HCT116 (cell line): ENCODE data around the gene DLEC1. TPM values are rescaled to one million over a fixed set of nuclear protein-coding genes. Genes with fewer than 3 reads are reported as not detected.

Experiments used
- ATAC-seq: fragments of 200-7000 bp; cut with Tn5 transposase; 2 replicates; pipeline ENCODE4 v1.9.1; 2020; ENCODE audit warnings: mild to moderate bottlenecking, moderate library complexity
- BruUV-seq: library from RNA; stranded (reverse); fragments of 400-500 nt; replicated peaks from 2 replicates; lab custom pipeline; 2021; lab: Mats Ljungman, UMichigan
- CTCF ChIA-PET: fragments of 300-600 bp; sonication (Branson Sonifier 250); formaldehyde crosslinking; loops from one replicate; lab custom pipeline; 2021; ENCODE audit warnings: antibody characterized with exemption; lab: Charles Lee
- POLR2A ChIA-PET: fragments of 300-600, 350-600 bp; sonication (Branson Sonifier 250); formaldehyde crosslinking; loops from one replicate; lab custom pipeline; 2021; ENCODE audit warnings: antibody characterized with exemption; lab: Charles Lee
- RAD21 ChIA-PET, 2 experiments: fragments of 300-600 bp; sonication (Branson Sonifier 250); formaldehyde crosslinking; loops; one replicate each; lab custom pipeline; 2023; ENCODE audit warnings: low total read pairs in 2 of 2; ENCODE audit not compliant: uncharacterized antibody in 2 of 2, unreplicated experiment in 2 of 2, low non-redundant PET in 1 of 2; lab: Charles Lee
- DNase-seq: peaks from one replicate; pipeline ENCODE4 v3.0.0-alpha.2; 2010; ENCODE audit warnings: low read depth, low spot score
- H2AFZ ChIP-seq: fragments of 200-600 bp; shearing (Covaris generic), sonication (generic); 2 replicates; pipeline ENCODE4 v1.6.1; 2017; ENCODE audit warnings: low read depth, mixed run types, mixed read lengths, antibody characterized with exemption, low read length; ENCODE audit not compliant: poor library complexity, severe bottlenecking
- H3K27ac ChIP-seq: 2 replicates; pipeline ENCODE4 v1.5.1; 2012; ENCODE audit warnings: low read depth, low read length
- H3K27me3 ChIP-seq: fragments of 200-600 bp; sonication (generic); 2 replicates; pipeline ENCODE4 v1.6.1; 2016; ENCODE audit warnings: mixed run types, low read length, mixed read lengths; ENCODE audit not compliant: insufficient read depth
- H3K36me3 ChIP-seq, 2 experiments: fragments of 200-500 bp in 1 of 2; fragments of 200-600 bp in 1 of 2; sonication (Bioruptor generic) in 1 of 2; sonication (generic) in 1 of 2; 2 replicates each; pipeline versions ENCODE4 v1.5.1 to v1.6.1; 2014 to 2016; ENCODE audit warnings: low read length in 2 of 2, inconsistent platforms in 1 of 2, mixed read lengths in 1 of 2, mixed run types in 1 of 2; ENCODE audit not compliant: insufficient read depth in 2 of 2, control insufficient read depth in 1 of 2
- H3K4me1 ChIP-seq, 2 experiments: fragments of 200-600 bp in 1 of 2; sonication (generic) in 1 of 2; 2 replicates each; pipeline versions ENCODE4 v1.5.1 to v1.6.1; 2012 to 2017; ENCODE audit warnings: low read length in 2 of 2, inconsistent platforms in 1 of 2, mild to moderate bottlenecking in 1 of 2, mixed read lengths in 1 of 2, mixed run types in 1 of 2, moderate library complexity in 1 of 2; ENCODE audit not compliant: insufficient read depth in 2 of 2, control insufficient read depth in 1 of 2
- H3K4me2 ChIP-seq: fragments of 200-600 bp; sonication (generic); 2 replicates; pipeline ENCODE4 v1.6.1; 2017; ENCODE audit warnings: mixed run types, low read length, mixed read lengths
- H3K4me3 ChIP-seq, 2 experiments: fragments of 200-600 bp in 1 of 2; sonication (generic) in 1 of 2; replicated peaks in 1 of 2; 2 replicates each; pipeline ENCODE4 v1.5.1; 2011 to 2016; ENCODE audit warnings: low read length in 2 of 2, control low read depth in 1 of 2, low read depth in 1 of 2, mild to moderate bottlenecking in 1 of 2, mixed read lengths in 1 of 2, mixed run types in 1 of 2
- H3K79me2 ChIP-seq: fragments of 200-600 bp; sonication (generic); 2 replicates; pipeline ENCODE4 v1.6.1; 2017; ENCODE audit warnings: mild to moderate bottlenecking, mixed run types, low read length, moderate library complexity, mixed read lengths; ENCODE audit not compliant: insufficient read depth
- H3K9ac ChIP-seq: fragments of 200-600 bp; sonication (generic); 2 replicates; pipeline ENCODE4 v1.6.1; 2016; ENCODE audit warnings: low read length, mixed read lengths
- H3K9me2 ChIP-seq: fragments of 200-600 bp; sonication (generic), shearing (Covaris generic); 2 replicates; pipeline ENCODE4 v1.6.1; 2017; ENCODE audit warnings: mixed run types, mild to moderate bottlenecking, moderate library complexity; ENCODE audit not compliant: insufficient read depth
- H3K9me3 ChIP-seq, 2 experiments: fragments of 200-500 bp in 1 of 2; fragments of 200-600 bp in 1 of 2; sonication (Bioruptor generic) in 1 of 2; sonication (generic) in 1 of 2; 2 replicates each; pipeline ENCODE4 v1.6.1; 2014 to 2017; ENCODE audit warnings: low read length in 2 of 2, mixed read lengths in 2 of 2, inconsistent platforms in 1 of 2, low read depth in 1 of 2, mild to moderate bottlenecking in 1 of 2, mixed run types in 1 of 2, moderate library complexity in 1 of 2; ENCODE audit not compliant: control insufficient read depth in 1 of 2, insufficient read depth in 1 of 2
- H4K20me1 ChIP-seq: fragments of 200-600 bp; sonication (generic), shearing (Covaris generic); 2 replicates; pipeline ENCODE4 v1.6.1; 2017; ENCODE audit warnings: mixed run types, mild to moderate bottlenecking, moderate library complexity; ENCODE audit not compliant: insufficient read depth
- CBX3 ChIP-seq: IDR thresholded peaks from 2 replicates; pipeline ENCODE4 v1.6.1; 2012; ENCODE audit warnings: low read depth
- CEBPB ChIP-seq: IDR thresholded peaks from 2 replicates; pipeline ENCODE4 v1.6.1; 2012; ENCODE audit warnings: low read depth
- ELF1 ChIP-seq: IDR thresholded peaks from 2 replicates; pipeline ENCODE4 v1.6.1; 2012; ENCODE audit warnings: low read depth, borderline replicate concordance
- EZH2 ChIP-seq: fragments of 200-600 bp; sonication (generic); IDR thresholded peaks from 2 replicates; pipeline ENCODE4 v1.6.1; 2017; ENCODE audit warnings: antibody characterized with exemption, mixed run types
- EZH2phosphoT487 ChIP-seq: fragments of 200-600 bp; IDR thresholded peaks from 2 replicates; pipeline ENCODE4 v1.6.1; 2018; ENCODE audit warnings: antibody characterized with exemption, borderline replicate concordance
- JUND ChIP-seq: IDR thresholded peaks from 2 replicates; pipeline ENCODE4 v1.6.1; 2012
- POLR2A ChIP-seq: IDR thresholded peaks from 2 replicates; pipeline ENCODE4 v1.7.0; 2011; ENCODE audit warnings: borderline replicate concordance; ENCODE audit not compliant: insufficient read depth, insufficient read length; ENCODE audit errors: extremely low read depth
- SRF ChIP-seq: IDR thresholded peaks from 2 replicates; pipeline ENCODE4 v1.6.1; 2012; ENCODE audit warnings: low read depth
- YY1 ChIP-seq: IDR thresholded peaks from 2 replicates; pipeline ENCODE4 v1.6.1; 2011; ENCODE audit warnings: low read length, low read depth, moderate library complexity, mild to moderate bottlenecking; ENCODE audit not compliant: insufficient replicate concordance; ENCODE audit errors: extremely low read depth
- ZFX ChIP-seq: fragments of 450-650 bp; IDR thresholded peaks from 2 replicates; pipeline ENCODE4 v1.6.1; 2017
- intact Hi-C: fragments of 100-400 bp; cut with micrococcal nuclease; formaldehyde crosslinking; loops from 2 replicates; pipeline ENCODE4 v1.10.0; 2022
- total RNA-seq: library from RNA; stranded (reverse); gene quantifications from one replicate; pipeline ENCODE4 v1.2.1, GENCODE V29; 2021; ENCODE audit not compliant: unreplicated experiment
- TF ChIP-seq, protein P1 (sequence below): IDR thresholded peaks from 2 replicates; pipeline ENCODE4 v1.6.1; 2012
- TF ChIP-seq, protein P2 (sequence below): IDR thresholded peaks from 2 replicates; pipeline ENCODE4 v1.6.1; 2012

Gene DLEC1
- total RNA-seq, 1 experiment from 2014 or later = 0.61 TPM

DNA sequence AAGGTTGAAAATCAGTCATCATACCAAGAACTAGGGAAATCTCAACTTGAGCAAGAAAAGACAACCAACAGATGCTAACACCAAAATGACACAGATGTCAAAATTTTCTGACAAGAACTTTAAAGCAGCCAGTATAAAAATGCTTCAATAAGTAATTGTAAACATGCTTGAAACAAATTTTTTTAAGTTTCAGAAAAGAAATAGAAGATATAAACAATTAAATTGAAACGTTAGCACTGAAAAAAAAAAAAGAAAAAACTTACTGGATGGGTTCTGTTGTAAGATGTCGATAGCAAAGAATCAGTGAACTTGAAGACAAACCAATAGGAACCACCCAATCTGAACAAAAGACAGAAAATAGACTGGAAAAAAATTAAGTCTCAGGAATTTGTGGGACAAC lies 107.5 kb downstream of the DLEC1 start:
- Histone ChIP-seq H3K9me2 (no peaks in the 10 kb centered on the region), H3K36me3 (0 out of 4 replicates have a peak, but pooled peaks cover 0 to under 1% of the 10 kb centered on the region in 2 experiments), H3K9ac (no peak overlapping the region)
- TF ChIP-seq JUND = no peak
- no peak for TF ChIP-seq POLR2A
- TF ChIP-seq YY1 = no peak
- no peak for TF ChIP-seq ZFX
- TF ChIP-seq ELF1 = no peak
- no peak for TF ChIP-seq CBX3
- TF ChIP-seq SRF = no peak
- TF ChIP-seq EZH2phosphoT487 = no peak
- TF ChIP-seq CEBPB = no peak
- TF ChIP-seq, protein P1, sequence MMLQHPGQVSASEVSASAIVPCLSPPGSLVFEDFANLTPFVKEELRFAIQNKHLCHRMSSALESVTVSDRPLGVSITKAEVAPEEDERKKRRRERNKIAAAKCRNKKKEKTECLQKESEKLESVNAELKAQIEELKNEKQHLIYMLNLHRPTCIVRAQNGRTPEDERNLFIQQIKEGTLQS = no peak
- TF ChIP-seq, protein P2, sequence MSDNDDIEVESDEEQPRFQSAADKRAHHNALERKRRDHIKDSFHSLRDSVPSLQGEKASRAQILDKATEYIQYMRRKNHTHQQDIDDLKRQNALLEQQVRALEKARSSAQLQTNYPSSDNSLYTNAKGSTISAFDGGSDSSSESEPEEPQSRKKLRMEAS = no peak
- TF ChIP-seq, all 23 proteins: peak for 0
- ATAC-seq = no peak
- no TSS peak for BruUV-seq
- H2AFZ ChIP-seq = no peak overlapping the region
- peaks cover 0 to 9% of the 10 kb centered on the region in 2 experiments; a peak in 1 of 4 replicates for H3K9me3 ChIP-seq
- ChIA-PET POLR2A (interaction anchor here (0.7 kb wide), 1 partner anchor 19 kb away, joined by 4 read pairs; the partner anchor contains the start of gene OXSR1), CTCF (no interaction called here), RAD21 (no interaction called here)
- H3K4me2 ChIP-seq = no peak overlapping the region
- DNase-seq = no peak
- no peaks in the 10 kb centered on the region for H3K79me2 ChIP-seq
- intact Hi-C loops = no loop called here
- H3K4me1 ChIP-seq = peaks cover 6 to 16% of the 10 kb centered on the region in 2 experiments
- no peaks in the 10 kb centered on the region for H4K20me1 ChIP-seq
- no peak overlapping the region for H3K27ac ChIP-seq
- H3K27me3 ChIP-seq = no peaks in the 10 kb centered on the region
- H3K4me3 ChIP-seq = no peak overlapping the region

GRCh38 chr3:38147421-38147820 lies 108.4 kb downstream of the DLEC1 start:
- TF ChIP-seq EZH2phosphoT487 (no peak), EZH2 (no peak)
- Histone ChIP-seq H3K9ac (no peak overlapping the region), H3K4me3 (no peak overlapping the region), H2AFZ (no peak overlapping the region), H3K9me3 (peaks cover 0 to 9% of the 10 kb centered on the region in 2 experiments; a peak in 1 of 4 replicates), H3K4me1 (peaks cover 0 to 15% of the 10 kb centered on the region in 2 experiments; a peak in 2 of 4 replicates), H4K20me1 (no peaks in the 10 kb centered on the region), H3K79me2 (no peaks in the 10 kb centered on the region), H3K4me2 (no peak overlapping the region), H3K27ac (no peak overlapping the region), H3K9me2 (no peaks in the 10 kb centered on the region), H3K36me3 (no peaks in the 10 kb centered on the region), H3K27me3 (no peaks in the 10 kb centered on the region)
- no peak for DNase-seq
- ChIA-PET CTCF (no interaction called here), RAD21 (no interaction called here), POLR2A (no interaction called here)
- ATAC-seq = no peak
- BruUV-seq = no TSS peak
- intact Hi-C loops = no loop called here
